ENCODE data around the gene GIMAP4.

DNA sequence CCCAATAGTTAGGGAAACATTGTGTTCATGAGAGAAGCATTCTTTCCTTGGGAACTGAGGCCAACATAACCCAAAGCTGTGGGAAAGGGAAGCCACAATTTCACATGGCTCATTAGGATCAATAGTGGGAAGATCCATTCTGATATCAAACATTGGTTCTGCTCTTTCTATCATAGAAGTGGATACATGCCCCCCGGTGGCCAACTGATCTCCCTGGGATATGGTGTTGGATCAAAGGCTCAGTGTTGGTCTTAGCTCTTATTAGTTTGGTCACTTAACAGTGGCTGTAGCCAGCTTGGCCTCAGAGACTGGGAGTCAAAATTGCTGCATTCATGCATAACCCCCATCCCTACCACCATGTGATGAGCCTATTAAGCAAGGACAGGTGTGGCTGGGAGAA lies 6.7 kb upstream of the GIMAP4 start:
- TF ChIP-seq, protein P1, sequence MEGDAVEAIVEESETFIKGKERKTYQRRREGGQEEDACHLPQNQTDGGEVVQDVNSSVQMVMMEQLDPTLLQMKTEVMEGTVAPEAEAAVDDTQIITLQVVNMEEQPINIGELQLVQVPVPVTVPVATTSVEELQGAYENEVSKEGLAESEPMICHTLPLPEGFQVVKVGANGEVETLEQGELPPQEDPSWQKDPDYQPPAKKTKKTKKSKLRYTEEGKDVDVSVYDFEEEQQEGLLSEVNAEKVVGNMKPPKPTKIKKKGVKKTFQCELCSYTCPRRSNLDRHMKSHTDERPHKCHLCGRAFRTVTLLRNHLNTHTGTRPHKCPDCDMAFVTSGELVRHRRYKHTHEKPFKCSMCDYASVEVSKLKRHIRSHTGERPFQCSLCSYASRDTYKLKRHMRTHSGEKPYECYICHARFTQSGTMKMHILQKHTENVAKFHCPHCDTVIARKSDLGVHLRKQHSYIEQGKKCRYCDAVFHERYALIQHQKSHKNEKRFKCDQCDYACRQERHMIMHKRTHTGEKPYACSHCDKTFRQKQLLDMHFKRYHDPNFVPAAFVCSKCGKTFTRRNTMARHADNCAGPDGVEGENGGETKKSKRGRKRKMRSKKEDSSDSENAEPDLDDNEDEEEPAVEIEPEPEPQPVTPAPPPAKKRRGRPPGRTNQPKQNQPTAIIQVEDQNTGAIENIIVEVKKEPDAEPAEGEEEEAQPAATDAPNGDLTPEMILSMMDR (IDR thresholded peaks at IDR 0.05), result no peak
- no peak for TF ChIP-seq POLR2A (IDR thresholded peaks at IDR 0.05)

All from vagina (tissue), 2 donors.